ENCODE results near the gene ZMPSTE24.
"Not testable (repeated sequence)": the region's sequence is repeated elsewhere in the genome, so short reads cannot be mapped to it uniquely, and the experiment has no call there.

The ZMPSTE24 gene

GRCh38 chr1:40306296-40306695 is 48.3 kb downstream of the ZMPSTE24 start:
- no peak for DNase-seq

- no peak for DNase-seq
Observed at GRCh38 chr1:40307186-40307585, 49.1 kb downstream of the ZMPSTE24 start.

- DNase-seq = no peak
Observed at GRCh38 chr1:40308036-40308727, 50.1 kb downstream of the ZMPSTE24 start.

- DNase-seq = no peak
Observed at GRCh38 chr1:40309374-40310128, 51.5 kb downstream of the ZMPSTE24 start.

GRCh38 chr1:40310129-40310461 is 52.1 kb downstream of the ZMPSTE24 start:
- no peak for DNase-seq

- DNase-seq = no peak
Observed at GRCh38 chr1:40310983-40311642, 53.1 kb downstream of the ZMPSTE24 start.

- no peak for DNase-seq
Observed at GRCh38 chr1:40311692-40312091, 53.7 kb downstream of the ZMPSTE24 start.

GRCh38 chr1:40312238-40313205 is 54.5 kb downstream of the ZMPSTE24 start:
- DNase-seq = peak; percentile 34

GRCh38 chr1:40313329-40313957 is 55.4 kb downstream of the ZMPSTE24 start:
- DNase-seq = no peak

- DNase-seq = no peak
Observed at GRCh38 chr1:40313958-40314720, 56.1 kb downstream of the ZMPSTE24 start.

GRCh38 chr1:40314721-40315238 is 56.7 kb downstream of the ZMPSTE24 start:
- no peak for DNase-seq

- DNase-seq = peak; percentile 87
Observed at GRCh38 chr1:40315239-40315794, 57.3 kb downstream of the ZMPSTE24 start.

- DNase-seq = peak; percentile 33
Observed at GRCh38 chr1:40315795-40316594, 58.0 kb downstream of the ZMPSTE24 start.

GRCh38 chr1:40316595-40317393 is 58.8 kb downstream of the ZMPSTE24 start, which contains the start of gene COL9A2:
Gene COL9A2 (minus strand): TSS chr1:40317286. CDS start chr1:40317197, 89 bp downstream.
- DNase-seq = peak; percentile 66

- no peak for DNase-seq
Observed at GRCh38 chr1:40317394-40318074, 59.5 kb downstream of the ZMPSTE24 start.

- DNase-seq = no peak
Observed at GRCh38 chr1:40318476-40318875, 60.4 kb downstream of the ZMPSTE24 start.

- no peak for DNase-seq
Observed at GRCh38 chr1:40318970-40319621, 61.1 kb downstream of the ZMPSTE24 start.

- not testable (repeated sequence) for DNase-seq
Observed at GRCh38 chr1:40331403-40331802, 73.4 kb downstream of the ZMPSTE24 start.
